Dermis blood vessel endothelial cell (primary cell): ENCODE measurements around the gene SLC39A3. TPM values are rescaled to one million over a fixed set of nuclear protein-coding genes. Genes with fewer than 3 reads are reported as not detected.

Experiments
- DNase-seq: peaks from one replicate; pipeline ENCODE4 v3.0.0; 2010
- total RNA-seq: library from RNA; depleted of rRNA; stranded (reverse); fragments of >200 nt; gene quantifications from 2 replicates; pipeline ENCODE4 v1.2.3, GENCODE V29; 2014

The SLC39A3 gene, protein sequence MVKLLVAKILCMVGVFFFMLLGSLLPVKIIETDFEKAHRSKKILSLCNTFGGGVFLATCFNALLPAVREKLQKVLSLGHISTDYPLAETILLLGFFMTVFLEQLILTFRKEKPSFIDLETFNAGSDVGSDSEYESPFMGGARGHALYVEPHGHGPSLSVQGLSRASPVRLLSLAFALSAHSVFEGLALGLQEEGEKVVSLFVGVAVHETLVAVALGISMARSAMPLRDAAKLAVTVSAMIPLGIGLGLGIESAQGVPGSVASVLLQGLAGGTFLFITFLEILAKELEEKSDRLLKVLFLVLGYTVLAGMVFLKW
- 24.5 and 26.6 TPM in 2 replicates for total RNA-seq

DNA sequence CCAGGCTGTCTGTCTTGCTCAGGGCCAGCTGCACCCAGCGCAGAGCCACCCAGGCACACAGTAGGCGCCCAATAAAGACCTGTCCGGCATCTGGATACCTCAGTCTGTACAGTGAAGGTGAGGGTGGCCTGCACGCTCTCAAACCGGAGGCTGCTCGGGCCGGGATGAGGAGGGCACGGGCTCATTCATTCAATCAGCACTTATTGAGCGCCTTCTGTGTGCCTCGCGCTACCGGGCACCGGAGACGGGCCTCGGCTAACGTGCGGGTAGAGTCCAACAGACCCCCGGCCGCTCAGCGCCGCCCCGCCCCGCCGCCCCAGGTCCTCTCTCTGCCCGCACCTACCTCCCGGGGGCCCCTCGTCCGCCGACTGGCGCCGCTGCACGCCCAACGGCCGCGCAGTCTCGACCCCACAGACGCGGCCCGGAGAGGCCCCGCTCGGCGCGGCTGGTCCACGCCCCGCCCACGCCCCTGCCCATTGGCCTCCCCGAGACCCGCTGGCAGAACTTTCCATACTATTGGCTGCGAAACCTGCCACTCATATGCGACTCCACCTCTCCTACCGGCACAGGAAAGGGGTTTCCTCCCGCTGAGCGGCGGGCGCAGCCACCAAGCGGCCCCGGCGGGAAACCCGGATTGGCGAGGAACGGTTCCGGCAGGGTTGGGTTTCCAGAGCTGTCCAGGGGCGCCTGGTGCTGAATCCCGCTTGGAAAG lies at the start of gene SLC39A3:
Gene SLC39A3, minus strand, starts transcription at position 416 of the 712 bp plus-strand sequence. CDS start 2,760 bp downstream, outside the sequence.
- peak; percentile 99 for DNase-seq

DNA sequence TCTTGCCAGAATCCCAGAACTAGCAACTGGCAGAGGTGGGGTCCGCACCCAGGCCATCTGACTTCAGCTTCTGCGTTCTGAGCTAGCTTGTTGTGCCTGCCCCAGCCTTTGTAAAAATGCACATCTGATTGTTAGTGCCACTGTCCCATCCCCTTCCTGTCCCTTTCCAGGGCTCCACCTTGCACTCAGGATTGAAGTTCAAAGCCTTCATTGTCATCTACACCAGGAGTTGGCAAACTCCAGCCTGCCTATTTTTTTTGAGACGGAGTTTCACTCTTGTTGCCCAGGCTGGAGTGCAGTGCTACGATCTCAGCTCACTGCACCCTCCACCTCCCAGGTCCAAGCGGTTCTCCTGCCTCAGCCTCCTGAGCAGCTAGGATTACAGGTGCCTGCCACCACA lies 48.4 kb upstream of the SLC39A3 start:
- no peak for DNase-seq

- no peak for DNase-seq
These were observed 47.3 kb upstream of the SLC39A3 start for GRCh38 chr19:2787115-2787514.

GRCh38 chr19:2785244-2785997 lies 45.6 kb upstream of the SLC39A3 start, which contains the start of gene THOP1:
Gene THOP1 (plus strand): TSS chr19:2785503. CDS start chr19:2785663, 160 bp downstream.
- peak; percentile 99 for DNase-seq

- no peak for DNase-seq
These were observed 43.9 kb upstream of the SLC39A3 start for GRCh38 chr19:2783781-2784145.

DNA sequence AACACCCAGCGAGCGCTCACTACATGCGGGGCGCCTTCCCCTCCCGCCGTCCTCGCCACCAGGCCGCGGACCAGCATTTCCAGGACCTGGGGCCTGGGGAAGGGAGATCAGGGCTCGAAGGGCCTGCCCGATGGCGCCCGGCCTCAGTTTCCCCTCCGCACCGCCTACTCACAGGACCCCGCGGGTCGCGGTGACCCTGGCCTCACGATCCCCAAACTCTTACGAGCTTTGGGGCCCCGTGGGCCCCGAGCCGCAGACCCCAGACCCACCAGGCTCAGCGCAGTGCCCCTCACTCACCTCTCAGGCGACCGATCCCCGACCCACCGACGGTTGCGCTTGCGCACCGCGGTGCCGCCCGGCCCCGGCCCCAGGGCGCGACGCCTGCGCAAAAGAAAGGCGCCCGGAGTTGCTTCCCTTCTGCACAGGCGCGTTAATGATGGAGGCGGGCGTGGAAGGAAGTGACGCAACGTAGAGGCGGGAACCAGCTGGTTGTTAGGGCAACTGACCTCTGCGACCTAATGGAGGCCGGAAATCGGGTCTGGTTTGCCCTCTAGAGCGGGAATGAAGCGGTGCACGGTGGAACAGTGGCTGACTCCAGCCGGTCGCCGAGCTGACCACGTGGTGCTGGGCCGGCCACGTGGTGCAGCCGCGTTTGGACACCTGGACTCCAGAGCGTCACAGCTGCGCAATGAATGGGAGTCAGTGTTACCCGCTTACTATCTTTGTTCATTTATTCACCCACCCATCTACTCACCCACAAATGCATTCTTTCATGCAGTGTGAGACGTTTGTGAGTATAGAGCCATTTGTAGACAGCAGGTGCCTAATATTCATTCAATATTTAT lies 43.3 kb upstream of the SLC39A3 start, which contains the start of gene SGTA:
Gene SGTA, minus strand, starts transcription at position 338 of the 845 bp plus-strand sequence. CDS start 14,205 bp downstream, outside the sequence.
- peak; percentile 100 for DNase-seq

DNA sequence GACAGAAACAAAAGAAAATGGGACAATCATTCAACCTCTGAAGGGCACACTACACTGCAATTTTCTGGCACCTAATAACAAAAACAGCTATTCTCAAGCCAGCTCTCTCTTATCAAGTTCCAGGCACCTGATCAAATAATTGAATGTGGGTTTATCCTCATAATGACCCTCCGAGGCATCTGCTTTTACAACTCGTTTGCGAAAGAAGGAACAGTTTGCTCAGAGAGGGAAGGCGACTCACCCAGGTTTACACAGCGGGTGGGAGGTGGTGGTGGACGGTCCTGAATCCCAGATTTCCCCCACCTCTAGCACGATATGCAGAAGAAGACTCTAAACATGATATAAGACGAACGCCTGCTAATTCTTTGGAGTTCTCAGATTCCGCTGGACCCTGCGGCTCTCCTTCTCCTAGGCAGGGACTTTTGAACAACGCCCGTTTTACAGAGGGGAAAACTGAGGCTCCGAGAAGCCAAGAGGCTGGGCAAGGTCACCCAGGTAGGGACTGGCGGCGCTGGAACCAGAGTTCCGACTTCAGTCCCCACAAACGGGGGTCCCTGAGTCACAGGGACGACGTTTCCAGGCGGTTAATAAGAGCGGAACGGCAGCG lies 42.6 kb upstream of the SLC39A3 start:
- peak; percentile 28 for DNase-seq

- no peak for DNase-seq
These were observed 40.5 kb upstream of the SLC39A3 start for GRCh38 chr19:2780284-2780683.

- DNase-seq, result no peak
These were observed 39.4 kb upstream of the SLC39A3 start for GRCh38 chr19:2779121-2779740.

GRCh38 chr19:2777952-2778683 lies 38.3 kb upstream of the SLC39A3 start:
- DNase-seq, result no peak

GRCh38 chr19:2775556-2776430 lies 36.0 kb upstream of the SLC39A3 start:
- peak; percentile 83 for DNase-seq

GRCh38 chr19:2774953-2775555 lies 35.2 kb upstream of the SLC39A3 start:
- DNase-seq, result peak; percentile 13

DNA sequence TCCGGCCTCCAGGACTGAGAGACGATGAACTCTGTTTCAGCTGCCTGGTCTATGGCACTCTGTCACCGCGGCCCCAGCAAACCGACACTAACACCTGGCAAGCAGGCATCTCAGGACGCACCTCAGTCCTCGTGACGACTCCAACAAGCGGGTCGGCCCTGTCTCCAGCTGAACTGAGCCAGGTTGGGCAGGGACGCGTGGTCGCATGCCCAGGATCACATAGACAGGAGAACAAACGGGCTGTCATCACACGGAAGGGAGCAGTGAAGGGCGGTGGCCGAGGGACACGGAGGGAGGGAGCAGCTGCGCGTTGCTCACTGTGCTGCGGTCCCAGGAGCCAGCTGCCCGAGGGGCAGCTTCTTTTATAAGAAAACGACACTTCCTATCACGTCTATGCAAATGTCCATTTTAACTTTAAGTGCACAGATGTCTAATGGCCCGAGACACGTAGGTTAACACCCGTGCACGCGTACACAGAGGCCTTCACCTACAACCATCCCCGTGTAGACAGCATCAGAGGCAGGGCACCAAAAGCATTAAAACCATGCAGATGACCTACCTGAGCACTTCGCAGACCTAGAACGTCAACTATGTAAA lies 34.4 kb upstream of the SLC39A3 start:
- no peak for DNase-seq

GRCh38 chr19:2771786-2772674 lies 32.2 kb upstream of the SLC39A3 start:
- no peak for DNase-seq

DNA sequence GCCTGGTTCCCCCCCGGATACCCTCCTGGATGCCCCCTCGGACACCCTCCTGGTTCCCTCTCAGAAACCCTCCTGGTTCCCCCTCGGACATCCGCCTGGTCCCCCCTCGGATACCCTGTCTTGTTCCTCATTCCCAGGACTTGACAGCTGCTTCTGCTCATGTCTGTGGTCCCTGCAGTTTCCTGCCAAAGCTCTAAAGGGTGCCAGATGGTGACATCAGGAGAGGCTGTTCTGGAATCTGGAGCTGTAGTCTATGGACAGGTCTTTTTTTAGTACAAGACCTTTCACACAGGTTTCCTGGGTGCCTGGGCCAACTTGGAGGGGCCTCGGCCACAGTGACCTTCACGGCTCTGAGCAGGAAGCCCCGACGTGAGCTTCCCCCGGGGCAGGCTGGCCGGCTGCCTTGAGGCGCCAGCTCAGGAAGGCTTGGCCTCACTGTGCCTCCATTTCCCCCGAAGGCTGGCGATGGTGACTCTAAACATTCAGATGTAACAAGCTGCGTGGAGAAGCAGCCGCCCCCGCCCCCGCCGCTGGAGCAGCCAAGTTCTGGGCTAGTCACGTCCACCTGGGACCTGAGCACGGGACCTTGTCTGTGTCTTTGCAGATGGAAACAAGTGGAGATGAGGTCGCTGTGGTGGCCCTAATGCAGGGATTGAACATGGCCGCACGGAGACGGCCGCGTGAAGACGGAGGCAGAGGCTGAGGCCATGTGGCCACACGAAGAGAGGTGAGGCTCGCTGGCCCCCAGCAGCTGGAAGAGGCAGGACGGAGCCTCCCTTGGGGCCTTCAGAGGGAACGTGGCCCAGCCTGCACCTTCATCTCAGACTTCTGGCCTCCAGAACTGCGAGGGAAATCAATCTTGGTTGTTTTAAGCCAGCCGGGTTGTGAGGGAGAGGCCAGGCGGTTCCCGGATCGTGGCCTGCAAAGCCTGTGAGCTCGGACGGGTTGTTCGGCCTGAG lies 30.5 kb upstream of the SLC39A3 start:
- DNase-seq, result no peak

- no peak for DNase-seq
These were observed 29.4 kb upstream of the SLC39A3 start for GRCh38 chr19:2769218-2769617.
